Measurements from ENCODE around the gene PHACTR1.

Gene PHACTR1

DNA sequence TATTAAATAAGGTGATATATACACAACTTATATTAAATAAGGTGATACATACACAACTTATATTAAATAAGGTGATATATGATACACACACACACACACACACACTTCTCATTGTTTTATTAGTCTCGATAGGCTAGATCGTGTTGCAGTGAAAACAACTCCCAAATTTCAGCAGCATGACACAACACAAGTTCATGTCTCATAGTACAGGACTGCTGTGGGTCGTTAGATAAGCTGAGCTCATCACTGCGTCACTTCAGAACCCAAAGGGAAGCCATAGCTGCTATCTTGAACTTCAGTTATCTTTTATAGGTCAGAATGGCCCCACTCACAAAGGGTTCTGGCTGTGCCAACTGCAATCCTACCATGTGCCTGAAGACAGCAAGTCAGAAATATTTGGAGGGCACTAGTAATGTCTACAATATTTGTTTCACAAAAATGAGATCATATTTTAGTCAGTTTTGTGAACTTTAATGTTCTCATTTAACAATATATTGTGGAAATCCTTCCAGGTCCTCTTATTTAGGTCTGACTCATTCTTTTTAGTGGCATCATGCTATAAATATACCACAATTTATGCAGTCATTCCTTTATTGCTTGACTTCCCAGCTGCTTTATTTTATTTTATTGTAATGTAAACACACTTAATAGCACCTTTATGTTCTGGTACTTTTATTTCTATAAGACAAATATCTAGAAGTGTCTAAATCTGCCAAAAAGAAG lies 290.2 kb downstream of the PHACTR1 start:
- no peak overlapping the region for H2BK15ac ChIP-seq (ENCODE audit: low read length)
- no peak overlapping the region for H2BK120ac ChIP-seq (ENCODE audit: low read depth, low read length)
- no peaks in the 10 kb centered on the region for H3K9me3 ChIP-seq (replicated peaks in 1 of 2; ENCODE audit: control insufficient read depth in 2 of 2, insufficient read depth in 1 of 2, low read depth in 1 of 2, low read length in 2 of 2)
- no peak overlapping the region for H3K9ac ChIP-seq (ENCODE audit: low read depth, low read length, poor library complexity)
- no peaks in the 10 kb centered on the region for H3K4me1 ChIP-seq (ENCODE audit: control insufficient read depth in 2 of 2, insufficient read depth in 1 of 2, low read depth in 1 of 2, low read length in 2 of 2)
- H3K79me1 ChIP-seq (ENCODE audit: low read depth, low read length) = no peaks in the 10 kb centered on the region
- H2BK5ac ChIP-seq (ENCODE audit: low read length) = no peak overlapping the region
- no peak overlapping the region for H2AFZ ChIP-seq (ENCODE audit: low read length)
- H3K4me3 ChIP-seq (ENCODE audit: low read length in 2 of 2) = no peak overlapping the region
- H3K27me3 ChIP-seq (ENCODE audit: control insufficient read depth in 3 of 3, insufficient read depth in 3 of 3, low read depth in 1 of 3, low read length in 3 of 3) = peaks cover 0 to 17% (median under 1%) of the 10 kb centered on the region in 3 experiments
- H4K8ac ChIP-seq (ENCODE audit: low read depth, low read length) = no peak overlapping the region
- H3K14ac ChIP-seq (ENCODE audit: low read length) = no peak overlapping the region
- DNase-seq (ENCODE audit: low spot score) = no peak
- H3K27ac ChIP-seq (replicated peaks; ENCODE audit: low read length) = no peak overlapping the region
- H3K4me2 ChIP-seq (ENCODE audit: insufficient read depth, low read length, poor library complexity, severe bottlenecking) = no peak overlapping the region
- WGBS, 2 donors (ENCODE audit: extremely low coverage in 2 of 2, insufficient read length in 2 of 2, insufficient replicate concordance in 1 of 2) = no CpG with 5 or more reads among the region's 4 CpGs
- no peak overlapping the region for H3K18ac ChIP-seq (ENCODE audit: low read length)
- H3K23ac ChIP-seq (ENCODE audit: low read depth, low read length, poor library complexity) = no peak overlapping the region
- H2BK12ac ChIP-seq (ENCODE audit: low read length) = no peak overlapping the region
- no peak overlapping the region for H4K91ac ChIP-seq (ENCODE audit: low read depth, low read length, poor library complexity)
- no peak overlapping the region for H2AK5ac ChIP-seq (ENCODE audit: low read depth, low read length)
- H3K36me3 ChIP-seq (replicated peaks in 1 of 2; ENCODE audit: control insufficient read depth in 2 of 2, insufficient read depth in 2 of 2, low read length in 2 of 2) = no peaks in the 10 kb centered on the region
- H3K4ac ChIP-seq (ENCODE audit: low read length) = no peak overlapping the region

DNA sequence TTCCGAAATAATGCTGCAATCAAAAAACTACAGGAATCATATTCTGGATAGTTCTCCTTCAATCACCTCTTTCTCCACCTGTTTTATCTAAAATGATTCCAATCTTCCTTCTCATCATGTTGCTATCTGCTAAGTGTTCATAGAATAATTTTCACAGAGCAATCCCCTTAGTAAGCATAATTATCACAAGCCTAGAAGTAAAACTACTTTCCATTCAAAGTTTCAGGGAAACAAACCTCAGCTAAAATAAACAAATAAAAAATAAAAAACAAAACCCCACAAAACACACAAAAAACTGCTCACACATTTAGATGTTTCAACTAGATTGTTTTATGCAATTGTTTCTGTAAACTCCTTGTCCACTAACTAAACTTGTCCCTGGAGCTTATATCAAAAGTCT lies 291.2 kb downstream of the PHACTR1 start:
- Histone ChIP-seq H3K14ac (ENCODE audit: low read length) (no peak overlapping the region), H3K79me1 (ENCODE audit: low read depth, low read length) (no peaks in the 10 kb centered on the region), H3K27ac (replicated peaks; ENCODE audit: low read length) (no peak overlapping the region), H2BK5ac (ENCODE audit: low read length) (no peak overlapping the region), H3K4me1 (ENCODE audit: control insufficient read depth in 2 of 2, insufficient read depth in 1 of 2, low read depth in 1 of 2, low read length in 2 of 2) (no peaks in the 10 kb centered on the region), H2BK12ac (ENCODE audit: low read length) (no peak overlapping the region), H3K9me3 (replicated peaks in 1 of 2; ENCODE audit: control insufficient read depth in 2 of 2, insufficient read depth in 1 of 2, low read depth in 1 of 2, low read length in 2 of 2) (peaks cover 0 to 2% of the 10 kb centered on the region in 2 donors), H3K23ac (ENCODE audit: low read depth, low read length, poor library complexity) (no peak overlapping the region), H3K4me2 (ENCODE audit: insufficient read depth, low read length, poor library complexity, severe bottlenecking) (no peak overlapping the region), H2BK120ac (ENCODE audit: low read depth, low read length) (no peak overlapping the region), H4K91ac (ENCODE audit: low read depth, low read length, poor library complexity) (no peak overlapping the region), H3K9ac (ENCODE audit: low read depth, low read length, poor library complexity) (no peak overlapping the region), H3K4me3 (ENCODE audit: low read length in 2 of 2) (no peak overlapping the region), H3K4ac (ENCODE audit: low read length) (no peak overlapping the region), H3K18ac (ENCODE audit: low read length) (no peak overlapping the region), H4K8ac (ENCODE audit: low read depth, low read length) (no peak overlapping the region), H3K36me3 (replicated peaks in 1 of 2; ENCODE audit: control insufficient read depth in 2 of 2, insufficient read depth in 2 of 2, low read length in 2 of 2) (no peaks in the 10 kb centered on the region), H2BK15ac (ENCODE audit: low read length) (no peak overlapping the region), H3K27me3 (ENCODE audit: control insufficient read depth in 3 of 3, insufficient read depth in 3 of 3, low read depth in 1 of 3, low read length in 3 of 3) (peaks cover 3 to 27% (median 10%) of the 10 kb centered on the region in 3 experiments), H2AK5ac (ENCODE audit: low read depth, low read length) (no peak overlapping the region), H2AFZ (ENCODE audit: low read length) (no peak overlapping the region)
- WGBS, 2 donors (ENCODE audit: extremely low coverage in 2 of 2, insufficient read length in 2 of 2, insufficient replicate concordance in 1 of 2) = no CpG with 5 or more reads among the region's 1 CpG
- no peak for DNase-seq (ENCODE audit: low spot score)

DNA sequence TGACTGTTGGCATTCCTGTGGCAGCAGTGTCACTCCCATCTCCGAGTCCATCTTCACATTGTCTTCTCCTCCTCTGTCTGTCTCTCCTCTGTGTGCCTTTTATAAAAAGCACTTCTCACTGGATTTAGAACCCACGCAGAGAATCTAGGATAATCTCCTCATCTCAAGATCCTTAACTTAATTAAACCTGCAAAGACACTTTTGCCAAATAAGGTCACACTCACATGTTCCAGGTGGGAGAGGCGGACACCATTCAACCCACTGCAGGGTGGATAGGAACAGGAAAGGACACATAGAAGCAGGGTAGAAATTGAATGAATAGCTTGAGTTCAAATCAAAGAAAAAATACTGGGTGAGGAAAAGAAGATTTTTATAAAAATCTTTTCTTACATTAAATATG lies 292.5 kb downstream of the PHACTR1 start:
- Histone ChIP-seq H2BK120ac (ENCODE audit: low read depth, low read length) (no peak overlapping the region), H3K79me1 (ENCODE audit: low read depth, low read length) (no peaks in the 10 kb centered on the region), H3K18ac (ENCODE audit: low read length) (no peak overlapping the region), H3K36me3 (replicated peaks in 1 of 2; ENCODE audit: control insufficient read depth in 2 of 2, insufficient read depth in 2 of 2, low read length in 2 of 2) (no peaks in the 10 kb centered on the region), H4K91ac (ENCODE audit: low read depth, low read length, poor library complexity) (no peak overlapping the region), H3K4me2 (ENCODE audit: insufficient read depth, low read length, poor library complexity, severe bottlenecking) (no peak overlapping the region), H3K4me1 (ENCODE audit: control insufficient read depth in 2 of 2, insufficient read depth in 1 of 2, low read depth in 1 of 2, low read length in 2 of 2) (peaks cover 3% of the 10 kb centered on the region in 2 donors), H3K4ac (ENCODE audit: low read length) (no peak overlapping the region), H3K9me3 (replicated peaks in 1 of 2; ENCODE audit: control insufficient read depth in 2 of 2, insufficient read depth in 1 of 2, low read depth in 1 of 2, low read length in 2 of 2) (peaks cover 0 to 2% of the 10 kb centered on the region in 2 donors), H3K27me3 (ENCODE audit: control insufficient read depth in 3 of 3, insufficient read depth in 3 of 3, low read depth in 1 of 3, low read length in 3 of 3) (peaks cover 9 to 39% (median 23%) of the 10 kb centered on the region in 3 experiments), H3K23ac (ENCODE audit: low read depth, low read length, poor library complexity) (no peak overlapping the region), H3K27ac (replicated peaks; ENCODE audit: low read length) (no peak overlapping the region), H3K4me3 (ENCODE audit: low read length in 2 of 2) (no peak overlapping the region), H3K14ac (ENCODE audit: low read length) (no peak overlapping the region), H2BK5ac (ENCODE audit: low read length) (no peak overlapping the region), H2AFZ (ENCODE audit: low read length) (no peak overlapping the region), H3K9ac (ENCODE audit: low read depth, low read length, poor library complexity) (no peak overlapping the region), H2BK12ac (ENCODE audit: low read length) (no peak overlapping the region), H2AK5ac (ENCODE audit: low read depth, low read length) (no peak overlapping the region), H4K8ac (ENCODE audit: low read depth, low read length) (no peak overlapping the region), H2BK15ac (ENCODE audit: low read length) (no peak overlapping the region)
- no CpG with 5 or more reads among the region's 3 CpGs for WGBS, 2 donors (ENCODE audit: extremely low coverage in 2 of 2, insufficient read length in 2 of 2, insufficient replicate concordance in 1 of 2)
- DNase-seq (ENCODE audit: low spot score) = no peak

DNA sequence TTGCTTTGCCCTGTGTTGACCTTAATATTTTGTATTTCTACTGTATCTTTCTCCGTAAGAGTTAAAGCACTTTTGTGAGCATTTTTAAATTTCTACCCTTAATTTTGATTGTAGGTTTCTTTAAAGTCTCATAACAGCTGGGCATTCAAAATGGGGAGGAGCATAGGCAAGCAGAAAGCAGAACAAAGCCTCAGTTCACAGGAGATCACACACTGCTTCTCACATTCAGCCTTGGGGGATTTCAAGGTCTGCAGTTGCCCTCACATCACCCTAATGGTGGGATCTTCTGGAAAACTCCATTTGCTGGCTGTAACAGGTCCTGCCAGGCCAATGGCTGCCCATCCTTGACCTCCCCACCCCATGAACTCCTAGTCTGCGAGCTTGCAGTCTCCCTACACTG lies 292.9 kb downstream of the PHACTR1 start:
- Histone ChIP-seq H4K91ac (ENCODE audit: low read depth, low read length, poor library complexity) (no peak overlapping the region), H2BK120ac (ENCODE audit: low read depth, low read length) (no peak overlapping the region), H3K18ac (ENCODE audit: low read length) (no peak overlapping the region), H3K4me1 (ENCODE audit: control insufficient read depth in 2 of 2, insufficient read depth in 1 of 2, low read depth in 1 of 2, low read length in 2 of 2) (peaks cover 3 to 6% of the 10 kb centered on the region in 2 donors), H2AK5ac (ENCODE audit: low read depth, low read length) (no peak overlapping the region), H3K14ac (ENCODE audit: low read length) (no peak overlapping the region), H3K36me3 (replicated peaks in 1 of 2; ENCODE audit: control insufficient read depth in 2 of 2, insufficient read depth in 2 of 2, low read length in 2 of 2) (no peaks in the 10 kb centered on the region), H3K9me3 (replicated peaks in 1 of 2; ENCODE audit: control insufficient read depth in 2 of 2, insufficient read depth in 1 of 2, low read depth in 1 of 2, low read length in 2 of 2) (peaks cover 0 to 2% of the 10 kb centered on the region in 2 donors), H2BK12ac (ENCODE audit: low read length) (no peak overlapping the region), H4K8ac (ENCODE audit: low read depth, low read length) (no peak overlapping the region), H3K27ac (replicated peaks; ENCODE audit: low read length) (no peak overlapping the region), H3K27me3 (ENCODE audit: control insufficient read depth in 3 of 3, insufficient read depth in 3 of 3, low read depth in 1 of 3, low read length in 3 of 3) (peaks cover 13 to 43% (median 27%) of the 10 kb centered on the region in 3 experiments), H3K79me1 (ENCODE audit: low read depth, low read length) (no peaks in the 10 kb centered on the region), H2AFZ (ENCODE audit: low read length) (no peak overlapping the region), H3K9ac (ENCODE audit: low read depth, low read length, poor library complexity) (no peak overlapping the region), H3K4me2 (ENCODE audit: insufficient read depth, low read length, poor library complexity, severe bottlenecking) (no peak overlapping the region), H3K4me3 (ENCODE audit: low read length in 2 of 2) (no peak overlapping the region), H3K23ac (ENCODE audit: low read depth, low read length, poor library complexity) (no peak overlapping the region), H3K4ac (ENCODE audit: low read length) (no peak overlapping the region), H2BK5ac (ENCODE audit: low read length) (no peak overlapping the region), H2BK15ac (ENCODE audit: low read length) (no peak overlapping the region)
- no peak for DNase-seq (ENCODE audit: low spot score)
- WGBS, 2 donors (ENCODE audit: extremely low coverage in 2 of 2, insufficient read length in 2 of 2, insufficient replicate concordance in 1 of 2) = no CpG with 5 or more reads among the region's 2 CpGs
